GM08714 (cell line): ENCODE measurements around the gene PDE7B.

ENCODE experiments used
- H3K4me3 ChIP-seq: fragments of 200-500 bp; sonication (Bioruptor generic); 2 replicates; pipeline ENCODE4 v1.5.1; 2014; ENCODE audit warnings: mild to moderate bottlenecking, low read length, inconsistent platforms
- ZNF274 ChIP-seq: IDR thresholded peaks from 2 replicates; pipeline ENCODE4 v1.6.1; 2012; ENCODE audit warnings: mild to moderate bottlenecking, low read depth, low read length

PDE7B gene

DNA sequence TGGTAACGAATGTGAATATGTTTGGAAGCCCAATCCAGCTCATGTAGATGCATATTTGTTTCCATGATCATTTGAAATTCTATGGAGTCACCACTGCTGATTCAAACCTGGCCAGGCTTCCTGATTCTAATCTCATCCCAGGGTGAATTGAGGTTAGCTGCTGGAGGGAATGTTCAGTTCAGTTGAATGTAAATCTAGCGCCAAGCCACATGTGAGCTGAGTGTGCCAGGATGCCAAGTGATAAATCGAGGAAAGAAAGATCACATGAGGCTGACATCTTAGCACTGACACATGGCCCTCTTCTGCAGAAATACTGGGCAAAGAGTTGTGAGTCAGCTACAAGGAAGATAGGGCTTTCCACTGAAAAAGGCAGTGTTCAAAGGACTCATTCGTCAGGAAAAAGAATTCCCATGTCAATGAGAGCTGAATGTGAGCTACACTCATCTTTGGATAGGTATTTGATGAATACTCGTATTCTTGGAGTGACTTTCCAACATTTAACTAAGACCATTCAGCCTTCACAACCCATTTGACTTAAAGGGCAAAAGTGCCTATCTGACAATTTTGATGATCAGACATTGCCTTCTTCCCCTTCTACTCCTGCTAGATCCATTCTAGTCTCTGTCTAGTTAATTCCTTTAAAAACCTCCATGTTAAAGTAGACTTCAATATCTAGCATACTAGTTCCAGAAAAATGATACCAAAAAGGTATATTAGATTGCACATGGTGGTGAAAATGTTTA lies 226.5 kb downstream of the PDE7B start:
- H3K4me3 ChIP-seq = no peak overlapping the region
- no peak for TF ChIP-seq ZNF274

DNA sequence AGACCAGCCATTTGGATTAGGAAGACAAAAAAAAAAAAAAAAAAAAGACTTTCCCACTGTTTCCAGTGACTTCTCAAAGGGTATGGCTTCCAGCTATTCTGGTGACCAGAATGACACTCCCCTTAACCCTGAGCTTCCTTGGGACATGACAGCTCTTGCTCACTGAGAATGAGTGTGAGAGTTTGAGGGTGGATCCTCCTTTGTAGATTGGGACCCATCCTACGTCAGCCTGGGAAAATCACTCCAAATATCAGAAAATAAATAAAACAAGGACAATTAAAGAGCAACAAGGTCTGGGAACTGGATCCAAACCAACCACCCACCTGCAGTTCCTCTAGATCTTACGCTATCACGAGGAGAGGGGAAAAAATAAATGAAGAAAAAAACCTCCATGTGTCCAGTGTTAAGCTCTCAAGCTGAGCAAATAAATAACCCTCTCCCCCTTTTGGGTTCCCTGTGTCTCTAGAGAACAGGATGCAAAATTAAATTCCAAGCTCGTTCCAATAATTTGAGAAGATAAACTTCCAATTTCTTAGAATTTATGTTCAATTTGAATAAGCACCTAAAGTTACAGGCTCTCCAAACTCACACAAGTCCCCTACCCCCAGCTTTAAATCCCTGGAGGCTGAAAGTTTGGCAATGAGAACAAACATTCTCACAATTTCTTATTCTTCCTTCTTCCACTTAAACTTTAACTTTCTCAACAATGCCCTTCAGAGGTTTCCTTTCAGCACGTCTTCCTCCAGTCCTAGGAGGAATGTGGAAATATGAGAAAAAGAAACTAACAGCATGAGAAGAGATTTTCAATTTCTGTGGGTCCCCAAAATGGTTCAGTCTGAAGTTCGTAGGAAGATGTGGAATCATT lies 228.4 kb downstream of the PDE7B start:
- H3K4me3 ChIP-seq = no peak overlapping the region

DNA sequence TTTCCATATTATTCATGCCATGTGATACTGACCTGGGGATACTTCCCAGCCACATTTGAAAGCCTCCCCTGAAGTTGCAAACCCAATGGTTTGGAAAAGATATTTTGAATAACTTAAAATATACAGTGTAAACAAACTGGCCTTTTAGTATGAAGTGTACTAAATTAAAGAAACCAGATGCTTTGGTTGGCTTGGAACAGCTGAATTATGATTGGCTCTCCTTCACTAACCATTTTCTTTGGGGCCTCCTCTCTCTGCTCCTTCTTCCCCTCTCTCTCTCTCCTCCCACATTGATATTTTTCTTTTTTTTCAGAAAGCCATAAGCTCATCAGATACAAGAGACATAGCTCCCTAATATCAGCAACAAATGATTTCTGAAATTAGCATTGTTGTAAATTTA lies 232.0 kb downstream of the PDE7B start:
- no peak for TF ChIP-seq ZNF274
- H3K4me3 ChIP-seq = no peak overlapping the region

More for the DNA sequence above, 228.4 kb downstream of the PDE7B start:
- TF ChIP-seq ZNF274 = no peak

DNA sequence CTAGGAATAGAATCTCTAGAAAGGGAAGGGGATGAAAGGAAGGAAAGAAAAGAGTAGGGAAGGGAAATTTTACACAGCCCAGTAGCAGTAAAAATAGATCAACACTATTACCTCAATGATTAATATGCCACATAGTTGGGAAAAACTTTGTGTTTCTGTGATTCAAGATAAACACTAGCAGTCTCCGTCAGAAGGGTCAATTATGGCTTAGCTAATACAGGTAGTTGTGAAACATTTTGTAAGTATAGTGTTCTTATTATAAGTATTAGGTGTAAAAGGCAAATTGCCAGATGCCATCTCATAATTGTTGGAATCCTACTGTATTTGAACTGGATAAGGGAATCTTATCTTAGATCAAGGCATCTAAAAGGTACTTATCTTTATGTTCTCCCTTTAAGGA lies 232.9 kb downstream of the PDE7B start:
- no peak for TF ChIP-seq ZNF274
- no peak overlapping the region for H3K4me3 ChIP-seq

DNA sequence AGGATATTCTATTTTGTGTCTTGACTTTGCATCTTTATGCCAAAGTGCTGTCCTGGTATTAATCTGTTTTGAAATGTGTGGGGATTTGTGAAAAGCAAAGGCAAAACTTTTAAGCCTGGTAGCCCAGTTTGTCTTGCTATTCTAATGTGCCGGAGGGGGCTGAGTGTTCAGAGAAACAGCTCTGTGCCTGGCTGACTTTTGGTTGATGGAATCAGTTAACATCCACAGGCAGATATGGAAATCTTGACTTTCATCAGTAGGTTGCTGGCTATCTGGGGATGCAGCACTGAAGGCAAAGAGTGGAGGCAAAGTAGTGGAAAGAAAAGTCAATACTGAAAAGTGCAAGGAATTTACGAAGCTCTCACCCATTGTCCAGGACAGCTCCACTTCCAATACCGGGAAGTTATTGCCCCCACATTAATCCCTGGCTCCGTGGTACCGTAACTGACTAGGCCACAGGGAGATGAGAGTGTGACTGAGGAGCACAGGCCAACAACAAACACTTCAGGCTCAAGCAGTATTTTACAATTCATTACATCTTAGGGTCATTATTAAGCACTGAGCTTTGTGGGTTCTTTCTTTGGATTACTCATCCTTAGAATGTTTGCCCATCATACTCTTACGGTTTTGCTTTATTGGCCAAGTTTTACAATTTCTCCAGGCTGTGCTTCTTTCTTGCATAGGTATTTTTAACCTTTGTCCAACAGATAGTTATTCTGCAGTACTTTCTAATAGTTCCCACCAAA lies 234.0 kb downstream of the PDE7B start:
- TF ChIP-seq ZNF274 = no peak

DNA sequence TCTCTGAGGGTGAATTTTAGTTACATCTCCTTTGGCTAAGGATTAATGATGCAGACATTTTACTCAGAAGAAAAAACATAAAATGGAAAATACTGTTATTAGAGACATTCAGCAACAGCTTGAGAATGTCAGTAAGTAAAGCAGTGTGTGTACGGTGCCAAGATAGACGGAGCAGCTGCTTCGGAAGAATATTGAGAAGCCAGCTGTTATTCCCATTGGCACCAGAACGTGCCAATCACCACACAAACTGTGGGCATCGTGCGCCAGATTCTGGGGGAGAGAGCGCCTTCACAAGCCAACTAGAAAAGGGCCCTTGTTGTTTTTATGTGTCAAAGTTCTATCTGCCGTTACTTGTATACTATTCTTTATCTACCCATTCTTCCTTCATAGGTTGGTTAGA lies 235.2 kb downstream of the PDE7B start:
- no peak overlapping the region for H3K4me3 ChIP-seq
- no peak for TF ChIP-seq ZNF274

More for the DNA sequence above, 234.0 kb downstream of the PDE7B start:
- H3K4me3 ChIP-seq = no peak overlapping the region

DNA sequence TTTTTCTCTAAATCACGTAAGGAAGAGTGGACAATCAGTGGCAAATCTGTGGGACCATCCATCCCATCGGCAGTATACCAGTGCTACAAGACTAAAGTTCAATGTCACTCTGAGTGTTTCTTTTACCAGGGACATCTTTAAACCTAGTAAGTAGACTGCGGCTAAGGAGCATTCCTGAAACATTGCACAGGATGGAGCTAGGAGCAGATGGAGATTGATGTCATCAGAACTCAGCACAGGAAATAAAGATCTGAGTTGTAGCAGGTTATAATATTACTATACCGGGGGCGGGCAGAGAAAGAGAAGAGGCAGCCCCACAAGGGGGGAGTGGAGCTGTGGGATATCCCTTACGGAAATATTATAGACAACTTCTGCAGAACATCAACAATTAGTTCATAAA lies 236.5 kb downstream of the PDE7B start:
- H3K4me3 ChIP-seq = no peak overlapping the region
- no peak for TF ChIP-seq ZNF274

DNA sequence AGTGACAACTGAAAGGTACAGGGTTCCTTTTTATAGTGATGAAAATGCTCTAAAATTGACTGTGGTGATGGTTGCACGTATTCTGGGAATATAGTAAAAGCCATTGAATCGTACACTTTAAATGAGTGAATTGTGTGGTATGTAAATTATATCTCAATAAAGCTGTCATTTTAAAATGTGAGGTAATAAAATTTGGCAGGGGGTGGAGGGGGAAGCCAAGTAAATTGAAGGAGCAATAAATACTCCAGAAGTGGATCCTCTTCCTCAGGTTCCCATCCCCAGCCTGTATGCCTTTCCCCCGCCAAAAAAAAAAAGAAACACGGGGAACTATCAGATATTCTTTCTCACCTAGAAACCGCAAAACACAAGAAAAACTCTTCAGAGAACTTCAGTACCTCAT lies 237.2 kb downstream of the PDE7B start:
- no peak overlapping the region for H3K4me3 ChIP-seq
- TF ChIP-seq ZNF274 = no peak

DNA sequence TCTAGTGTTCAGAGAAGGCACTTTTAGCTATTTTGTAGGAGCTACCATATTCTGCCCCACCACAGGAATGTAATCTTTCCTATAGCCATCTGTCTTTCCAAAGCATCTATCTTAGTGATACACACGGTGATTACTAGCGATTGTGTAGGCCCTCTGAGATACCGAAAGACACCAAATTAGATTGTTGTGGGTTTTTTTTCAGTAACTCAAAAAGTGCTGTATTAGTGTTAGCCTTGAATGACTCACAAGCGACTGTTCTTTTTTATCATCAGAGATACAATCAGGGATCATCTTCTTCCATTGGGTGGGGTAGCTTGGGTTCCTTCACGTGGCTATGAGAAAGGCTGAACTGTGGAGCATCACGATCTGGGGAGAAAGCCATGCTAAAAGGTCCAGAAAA lies 238.4 kb downstream of the PDE7B start:
- TF ChIP-seq ZNF274 = no peak
- H3K4me3 ChIP-seq = no peak overlapping the region

DNA sequence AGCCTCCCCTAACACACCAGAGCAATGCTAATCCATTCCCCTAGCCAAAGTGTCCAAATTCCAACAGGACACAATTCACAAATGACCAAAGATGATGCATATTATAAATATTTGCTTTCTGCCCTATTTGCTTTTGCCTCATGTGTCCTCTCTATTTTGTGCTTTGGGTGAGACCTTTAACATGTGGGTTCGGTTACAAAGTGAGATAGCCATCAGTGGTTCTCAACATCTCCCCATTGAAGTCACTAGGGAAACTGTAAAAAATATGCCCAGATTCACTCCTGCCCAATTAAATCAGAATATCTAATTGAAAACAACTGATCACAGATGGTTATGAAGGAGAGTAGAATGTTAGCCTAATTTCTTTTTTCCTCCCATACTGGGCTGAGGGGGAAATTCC lies 239.4 kb downstream of the PDE7B start:
- no peak overlapping the region for H3K4me3 ChIP-seq
- TF ChIP-seq ZNF274 = no peak

DNA sequence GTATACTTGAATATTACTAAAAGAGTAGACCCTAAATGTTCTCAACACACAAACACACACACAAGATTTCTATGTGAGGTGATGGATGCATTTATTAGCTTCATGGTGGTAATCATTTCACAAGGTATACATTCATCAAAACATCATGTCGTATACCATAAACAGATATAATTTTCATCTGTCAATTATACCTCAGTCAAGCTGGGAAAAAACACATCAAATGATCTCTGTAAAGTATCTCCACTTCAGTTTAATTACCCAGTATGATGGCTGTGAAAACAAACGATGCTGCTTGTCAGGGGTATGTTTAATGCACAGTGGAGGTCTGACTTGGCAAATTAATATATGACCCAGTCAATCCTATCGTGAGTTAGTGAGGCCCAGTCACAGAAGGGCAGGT lies 241.4 kb downstream of the PDE7B start:
- no peak overlapping the region for H3K4me3 ChIP-seq

DNA sequence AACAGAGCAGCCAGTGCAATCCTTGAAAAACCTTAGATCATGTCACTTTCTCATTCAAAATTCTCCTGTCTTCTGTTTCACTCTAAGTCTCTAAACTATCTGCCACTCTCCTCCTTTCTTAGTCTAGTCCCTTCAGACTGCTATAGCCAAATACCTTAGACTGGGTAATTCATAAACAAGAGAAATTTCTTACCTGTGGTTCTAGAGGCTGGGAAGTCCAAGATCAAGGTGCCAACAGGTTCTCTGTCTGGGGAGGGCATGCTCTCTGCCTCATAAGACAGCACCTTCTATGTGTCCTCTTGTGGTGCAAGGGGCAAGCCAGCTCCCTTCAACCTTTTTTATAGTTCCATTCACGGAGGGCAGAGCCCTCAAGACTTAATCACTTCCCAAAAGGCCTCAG lies 242.3 kb downstream of the PDE7B start:
- H3K4me3 ChIP-seq = no peak overlapping the region
- TF ChIP-seq ZNF274 = no peak

More for the DNA sequence above, 241.4 kb downstream of the PDE7B start:
- TF ChIP-seq ZNF274 = no peak

DNA sequence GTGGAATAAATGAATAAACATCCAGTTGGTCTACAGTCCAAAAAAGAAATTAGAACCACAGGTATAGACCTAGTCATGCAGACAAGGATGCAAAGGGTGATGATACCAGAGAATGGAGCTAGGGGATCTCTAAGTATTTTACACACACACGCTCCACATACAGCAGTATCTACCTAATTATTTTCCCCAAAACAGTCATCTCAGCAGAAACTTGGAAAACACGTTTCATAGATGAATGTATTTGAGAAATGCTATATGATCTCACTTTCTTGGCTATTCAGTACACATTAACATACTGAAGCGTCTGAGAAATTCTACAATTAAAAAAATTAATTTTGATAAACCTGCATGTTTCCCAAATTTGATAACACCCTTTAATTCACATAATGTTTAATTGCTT lies 243.3 kb downstream of the PDE7B start:
- no peak overlapping the region for H3K4me3 ChIP-seq
- TF ChIP-seq ZNF274 = no peak

DNA sequence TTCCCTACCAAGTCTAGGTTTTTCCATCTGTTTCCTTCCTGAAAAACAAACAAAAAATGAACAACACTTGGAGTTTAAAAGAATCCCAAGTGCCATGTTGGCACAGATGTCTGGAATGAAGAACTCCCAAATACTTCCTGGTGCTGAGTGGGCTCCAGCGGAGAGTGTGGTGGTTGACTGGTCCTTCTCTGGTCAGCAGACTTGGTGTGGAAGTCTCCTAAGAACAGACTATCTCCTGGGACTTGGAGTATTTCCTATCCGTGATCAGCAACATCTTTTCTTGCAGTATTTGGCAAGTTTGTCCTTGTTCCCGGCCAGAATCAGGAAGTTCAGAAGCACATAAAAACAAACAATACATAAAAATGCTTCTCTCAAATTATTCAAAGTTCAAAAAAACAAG lies 244.5 kb downstream of the PDE7B start:
- TF ChIP-seq ZNF274 = no peak
- H3K4me3 ChIP-seq = no peak overlapping the region
